OCI-LY7 (cell line): ENCODE measurements around the gene LIN52. TPM values are rescaled to one million over a fixed set of nuclear protein-coding genes. Genes with fewer than 3 reads are reported as not detected.

Experiments used
- BruUV-seq: library from RNA; stranded (reverse); fragments of 400-500 nt; replicated peaks from 2 replicates; lab custom pipeline; 2021; lab: Mats Ljungman, UMichigan
- CTCF ChIA-PET: fragments of 300-600 bp; sonication (Branson Sonifier 250); formaldehyde crosslinking; loops from one replicate; lab custom pipeline; 2022; ENCODE audit warnings: antibody characterized with exemption; ENCODE audit not compliant: unreplicated experiment; lab: Charles Lee
- POLR2A ChIA-PET: fragments of 300-600 bp; sonication (Branson Sonifier 250); formaldehyde crosslinking; loops from one replicate; lab custom pipeline; 2022; ENCODE audit warnings: antibody characterized with exemption; lab: Charles Lee
- DNase-seq: peaks from one replicate; pipeline ENCODE4 v3.0.0-alpha.2; 2015; ENCODE audit warnings: low spot score
- H2AFZ ChIP-seq: fragments of 200-600 bp; sonication (generic), shearing (Covaris generic); 2 replicates; pipeline ENCODE4 v1.6.1; 2014; ENCODE audit warnings: mild to moderate bottlenecking, antibody characterized with exemption, low read length, moderate library complexity
- H3K27ac ChIP-seq: fragments of 200-600 bp; sonication (generic); 2 replicates; pipeline ENCODE4 v1.5.1; 2014; ENCODE audit warnings: mixed run types, low read depth, mild to moderate bottlenecking, moderate library complexity, low read length, inconsistent platforms; ENCODE audit not compliant: poor library complexity, severe bottlenecking
- H3K36me3 ChIP-seq: fragments of 200-600 bp; sonication (generic); 2 replicates; pipeline ENCODE4 v1.6.1; 2014; ENCODE audit warnings: mild to moderate bottlenecking, antibody characterized with exemption, low read length, moderate library complexity, mixed read lengths; ENCODE audit not compliant: insufficient read depth
- H3K4me1 ChIP-seq: fragments of 200-600 bp; sonication (generic); 2 replicates; pipeline ENCODE4 v1.5.1; 2014; ENCODE audit warnings: mild to moderate bottlenecking, low read length; ENCODE audit not compliant: insufficient read depth, poor library complexity, severe bottlenecking
- H3K4me2 ChIP-seq: fragments of 200-600 bp; sonication (generic); 2 replicates; pipeline ENCODE4 v1.6.1; 2014; ENCODE audit warnings: mild to moderate bottlenecking, low read length
- H3K4me3 ChIP-seq: fragments of 200-600 bp; sonication (generic); 2 replicates; pipeline ENCODE4 v1.5.1; 2014; ENCODE audit warnings: mild to moderate bottlenecking, low read depth, low read length; ENCODE audit not compliant: poor library complexity, severe bottlenecking
- H3K79me2 ChIP-seq: fragments of 200-600 bp; sonication (generic); 2 replicates; pipeline ENCODE4 v1.6.1; 2016; ENCODE audit warnings: low read depth, mild to moderate bottlenecking, low read length, moderate library complexity, mixed read lengths; ENCODE audit not compliant: insufficient read depth
- H3K9me2 ChIP-seq: fragments of 200-600 bp; sonication (generic); 2 replicates; pipeline ENCODE4 v1.6.1; 2016; ENCODE audit warnings: mild to moderate bottlenecking, low read length, mixed read lengths; ENCODE audit not compliant: insufficient read depth
- H3K9me3 ChIP-seq: fragments of 200-600 bp; sonication (generic); 2 replicates; pipeline ENCODE4 v1.6.1; 2014; ENCODE audit warnings: mild to moderate bottlenecking, mixed run types, low read length, mixed read lengths
- H4K20me1 ChIP-seq: fragments of 200-600 bp; sonication (generic); 2 replicates; pipeline ENCODE4 v1.6.1; 2014; ENCODE audit warnings: mild to moderate bottlenecking, antibody characterized with exemption, low read length, moderate library complexity, mixed read lengths; ENCODE audit not compliant: insufficient read depth
- EZH2phosphoT487 ChIP-seq: fragments of 200-600 bp; sonication (generic); IDR thresholded peaks from 2 replicates; pipeline ENCODE4 v1.6.1; 2018; ENCODE audit warnings: low read depth, borderline replicate concordance, mild to moderate bottlenecking, mixed run types, antibody characterized with exemption, low read length, moderate library complexity, mixed read lengths
- intact Hi-C: fragments of 100-400 bp; cut with micrococcal nuclease; formaldehyde crosslinking; loops from one replicate; pipeline ENCODE4 v1.10.0; 2022; ENCODE audit not compliant: unreplicated experiment
- total RNA-seq, 2 experiments: library from RNA; depleted of rRNA in 1 of 2; stranded (reverse); fragments of >200 nt in 1 of 2; shearing (Covaris generic) in 1 of 2; gene quantifications; 2 replicates each; pipeline ENCODE4 v1.2.3, GENCODE V29; 2014 to 2022
- TF ChIP-seq, protein P1 (sequence below): fragments of 200-600 bp; sonication (generic); conservative IDR thresholded peaks from 2 replicates; pipeline ENCODE4 v1.5.1; 2014; ENCODE audit warnings: mild to moderate bottlenecking, antibody characterized with exemption, low read length, moderate library complexity, mixed read lengths

LIN52 gene
- total RNA-seq, 2 experiments from 2014 or later = 9.8 to 18.0 TPM

DNA sequence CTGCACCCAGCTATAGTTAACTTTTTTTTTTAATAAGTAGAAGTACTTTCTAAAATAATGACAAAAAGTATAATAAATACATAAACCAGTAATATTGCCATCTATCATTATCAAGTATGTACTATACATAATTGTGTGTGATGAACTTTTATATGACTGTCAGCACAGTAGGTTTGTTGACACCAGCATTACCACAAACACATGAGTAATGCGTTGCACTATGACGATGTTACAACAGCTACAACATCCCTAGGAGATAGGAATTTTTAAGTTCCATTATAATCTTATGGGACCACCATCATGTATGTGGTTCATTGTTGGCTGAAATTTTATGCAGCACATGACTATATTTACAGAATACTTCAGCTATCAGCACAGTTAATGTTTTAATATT, 91.6 kb downstream of the LIN52 start:
- no peak for TF ChIP-seq EZH2phosphoT487
- TF ChIP-seq, protein P1, sequence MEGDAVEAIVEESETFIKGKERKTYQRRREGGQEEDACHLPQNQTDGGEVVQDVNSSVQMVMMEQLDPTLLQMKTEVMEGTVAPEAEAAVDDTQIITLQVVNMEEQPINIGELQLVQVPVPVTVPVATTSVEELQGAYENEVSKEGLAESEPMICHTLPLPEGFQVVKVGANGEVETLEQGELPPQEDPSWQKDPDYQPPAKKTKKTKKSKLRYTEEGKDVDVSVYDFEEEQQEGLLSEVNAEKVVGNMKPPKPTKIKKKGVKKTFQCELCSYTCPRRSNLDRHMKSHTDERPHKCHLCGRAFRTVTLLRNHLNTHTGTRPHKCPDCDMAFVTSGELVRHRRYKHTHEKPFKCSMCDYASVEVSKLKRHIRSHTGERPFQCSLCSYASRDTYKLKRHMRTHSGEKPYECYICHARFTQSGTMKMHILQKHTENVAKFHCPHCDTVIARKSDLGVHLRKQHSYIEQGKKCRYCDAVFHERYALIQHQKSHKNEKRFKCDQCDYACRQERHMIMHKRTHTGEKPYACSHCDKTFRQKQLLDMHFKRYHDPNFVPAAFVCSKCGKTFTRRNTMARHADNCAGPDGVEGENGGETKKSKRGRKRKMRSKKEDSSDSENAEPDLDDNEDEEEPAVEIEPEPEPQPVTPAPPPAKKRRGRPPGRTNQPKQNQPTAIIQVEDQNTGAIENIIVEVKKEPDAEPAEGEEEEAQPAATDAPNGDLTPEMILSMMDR = no peak
- no TSS peak for BruUV-seq
- no peaks in the 10 kb centered on the region for H3K9me2 ChIP-seq
- DNase-seq = no peak
- H3K4me2 ChIP-seq = no peak overlapping the region
- H3K9me3 ChIP-seq = no peaks in the 10 kb centered on the region
- no peaks in the 10 kb centered on the region for H3K36me3 ChIP-seq
- H4K20me1 ChIP-seq = no peaks in the 10 kb centered on the region
- no peaks in the 10 kb centered on the region for H3K79me2 ChIP-seq
- ChIA-PET POLR2A (no interaction called here), CTCF (no interaction called here)
- no peak overlapping the region for H3K4me3 ChIP-seq
- H3K4me1 ChIP-seq = no peaks in the 10 kb centered on the region
- H3K27ac ChIP-seq = no peak overlapping the region
- no peak overlapping the region for H2AFZ ChIP-seq
- intact Hi-C loops = no loop called here

DNA sequence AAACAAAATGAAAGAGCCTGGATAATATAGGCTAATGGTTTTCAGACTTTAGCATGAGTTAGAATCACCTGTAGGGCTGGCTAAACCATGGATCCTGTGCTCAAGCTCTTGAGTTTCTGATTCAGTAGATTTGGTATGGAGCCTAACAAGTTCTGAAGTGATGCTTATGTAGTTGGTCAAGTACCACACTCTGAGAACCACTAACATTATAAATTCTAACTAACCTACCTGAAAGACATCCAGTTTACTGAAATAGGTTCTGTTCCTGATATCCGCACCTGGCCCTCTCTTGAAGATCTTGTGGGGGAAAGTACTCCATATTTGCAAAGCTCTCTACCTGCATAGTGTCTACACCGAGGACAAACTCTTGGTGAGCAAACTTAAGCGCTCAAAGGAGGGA, 95.1 kb downstream of the LIN52 start:
- POLR2A ChIA-PET = interaction anchor here (0.7 kb wide), 1 partner anchor 301 kb away, joined by 4 read pairs; no protein-coding TSS in a partner anchor
- no peaks in the 10 kb centered on the region for H3K9me3 ChIP-seq
- H2AFZ ChIP-seq = no peak overlapping the region
- no peaks in the 10 kb centered on the region for H3K4me1 ChIP-seq
- CTCF ChIA-PET = no interaction called here
- no peaks in the 10 kb centered on the region for H4K20me1 ChIP-seq
- no peak overlapping the region for H3K4me2 ChIP-seq
- TF ChIP-seq, protein P1 = no peak
- TF ChIP-seq EZH2phosphoT487 = no peak
- H3K36me3 ChIP-seq = no peaks in the 10 kb centered on the region
- H3K4me3 ChIP-seq = no peak overlapping the region
- no TSS peak for BruUV-seq
- no peak overlapping the region for H3K27ac ChIP-seq
- no peaks in the 10 kb centered on the region for H3K9me2 ChIP-seq
- no peaks in the 10 kb centered on the region for H3K79me2 ChIP-seq
- no peak for DNase-seq
- intact Hi-C loops = no loop called here

DNA sequence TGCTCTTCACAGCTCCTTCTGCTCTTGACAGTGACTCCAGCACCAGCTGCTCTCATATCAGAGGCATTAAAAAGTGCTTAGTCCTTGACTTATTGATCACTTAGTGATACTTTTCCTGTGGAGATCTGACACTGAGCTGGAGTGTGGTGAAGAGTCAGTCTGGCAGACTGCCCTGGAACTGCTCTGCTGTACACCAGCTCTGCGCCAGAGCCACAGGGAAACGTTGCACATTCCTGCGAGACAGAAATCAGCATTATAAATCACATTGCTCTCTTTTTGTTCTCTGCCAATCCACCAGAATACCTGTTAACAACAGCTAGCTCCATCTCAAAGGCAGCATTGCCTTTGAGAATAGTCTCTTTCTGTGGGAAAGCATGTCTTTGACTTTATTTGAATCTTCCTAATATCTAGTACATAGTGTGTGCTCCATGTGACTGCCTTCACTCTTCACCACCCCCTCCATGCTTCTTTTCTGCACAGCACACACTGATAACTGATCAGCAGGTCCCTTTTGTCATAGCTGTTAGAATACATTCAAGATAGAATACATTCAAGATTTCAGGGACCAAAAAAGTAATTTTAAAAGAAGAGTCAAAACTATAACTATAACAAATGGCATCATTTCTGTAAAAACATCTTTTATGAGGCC, 106.3 kb downstream of the LIN52 start:
- ChIA-PET CTCF (interaction anchor here (0.6 kb wide), 1 partner anchor 421 kb away, joined by 3 read pairs; the partner anchor contains the start of gene LTBP2), POLR2A (interaction anchor here (0.6 kb wide), 1 partner anchor 51 kb away, joined by 3 read pairs; no protein-coding TSS in a partner anchor)
- H3K4me3 ChIP-seq = no peak overlapping the region
- no peak overlapping the region for H3K27ac ChIP-seq
- no peak for DNase-seq
- H3K9me3 ChIP-seq = no peaks in the 10 kb centered on the region
- H3K4me1 ChIP-seq = no peaks in the 10 kb centered on the region
- H2AFZ ChIP-seq = no peak overlapping the region
- BruUV-seq = no TSS peak
- no peaks in the 10 kb centered on the region for H4K20me1 ChIP-seq
- no peak overlapping the region for H3K4me2 ChIP-seq
- H3K36me3 ChIP-seq = no peaks in the 10 kb centered on the region
- intact Hi-C loops = no loop called here
- TF ChIP-seq EZH2phosphoT487 = no peak
- TF ChIP-seq, protein P1 = no peak
- no peaks in the 10 kb centered on the region for H3K9me2 ChIP-seq
- H3K79me2 ChIP-seq = no peaks in the 10 kb centered on the region
